B cell (primary cell): ENCODE measurements around the gene PLEKHA5. TPM values are rescaled to one million over a fixed set of nuclear protein-coding genes. Genes with fewer than 3 reads are reported as not detected.

Experiments used
- ATAC-seq: fragments of 200-7000 bp; cut with Tn5 transposase; one replicate; pipeline ENCODE4 v1.10.0; 2021; ENCODE audit warnings: low read depth, mild to moderate bottlenecking, moderate number of reproducible peaks, moderate library complexity
- CTCF ChIA-PET: fragments of 350-600 bp; sonication (Branson Sonifier 250); formaldehyde crosslinking; loops from one replicate; lab custom pipeline; 2021; ENCODE audit warnings: antibody characterized with exemption, inconsistent platforms; lab: Charles Lee
- POLR2A ChIA-PET: fragments of 350-600 bp; sonication (Branson Sonifier 250); formaldehyde crosslinking; loops from one replicate; lab custom pipeline; 2021; ENCODE audit warnings: antibody characterized with exemption; lab: Charles Lee
- DNase-seq: peaks from one replicate; pipeline ENCODE4 v3.0.0; 2013
- H2AFZ ChIP-seq: 2 replicates; pipeline ENCODE4 v1.6.1; 2012; ENCODE audit warnings: mild to moderate bottlenecking, low read depth, low read length; ENCODE audit not compliant: insufficient read depth, poor library complexity, severe bottlenecking
- H3K27ac ChIP-seq, 2 donors: 1 replicate in 1 of 2; 2 replicates in 1 of 2; pipeline ENCODE4 v1.5.1; 2012 to 2013; ENCODE audit warnings: low read length in 2 of 2, mild to moderate bottlenecking in 2 of 2, moderate library complexity in 1 of 2
- H3K27me3 ChIP-seq, 4 experiments: fragments of 200-600 bp in 1 of 4; sonication (generic) in 1 of 4; replicated peaks in 1 of 4; 1 replicate in 2 of 4; 2 replicates in 2 of 4; pipeline versions ENCODE4 v1.6.1 to v1.7.0; 2013 to 2016; ENCODE audit warnings: low read length in 3 of 4, mild to moderate bottlenecking in 2 of 4, mixed read lengths in 1 of 4, moderate library complexity in 1 of 4; ENCODE audit not compliant: insufficient read depth in 4 of 4, control insufficient read depth in 3 of 4; ENCODE audit errors: control extremely low read depth in 1 of 4
- H3K36me3 ChIP-seq, 2 experiments: replicated peaks in 1 of 2; 1 replicate in 1 of 2; 2 replicates in 1 of 2; pipeline versions ENCODE4 v1.6.1 to v1.7.1; 2013; ENCODE audit warnings: low read length in 1 of 2; ENCODE audit not compliant: insufficient read depth in 2 of 2, control insufficient read depth in 1 of 2; ENCODE audit errors: control extremely low read depth in 1 of 2, extremely low read depth in 1 of 2
- H3K4me1 ChIP-seq, 2 donors: fragments of 200-600 bp in 1 of 2; sonication (generic) in 1 of 2; 1 replicate in 1 of 2; 2 replicates in 1 of 2; pipeline versions ENCODE4 v1.5.1 to v1.6.1; 2013 to 2017; ENCODE audit warnings: low read length in 2 of 2; ENCODE audit not compliant: control insufficient read depth in 2 of 2, insufficient read depth in 2 of 2
- H3K4me2 ChIP-seq: replicated peaks from 2 replicates; pipeline ENCODE3; 2012; ENCODE audit warnings: mild to moderate bottlenecking, low read depth, low read length; ENCODE audit not compliant: poor library complexity, severe bottlenecking
- H3K4me3 ChIP-seq, 5 experiments: fragments of 200-600 bp in 1 of 5; sonication (generic) in 1 of 5; 1 replicate in 3 of 5; 2 replicates in 2 of 5; pipeline versions ENCODE4 v1.5.1 to v1.7.0; 2011 to 2016; ENCODE audit warnings: low read length in 4 of 5, mild to moderate bottlenecking in 4 of 5, low read depth in 2 of 5, control low read depth in 1 of 5, moderate library complexity in 1 of 5; ENCODE audit not compliant: insufficient read depth in 1 of 5; ENCODE audit errors: control extremely low read depth in 1 of 5, extremely low read depth in 1 of 5
- H3K79me2 ChIP-seq: fragments of 200-600 bp; sonication (generic); one replicate; pipeline ENCODE4 v1.6.0; 2016; ENCODE audit warnings: low read length; ENCODE audit not compliant: control insufficient read depth, insufficient read depth
- H3K9ac ChIP-seq: fragments of 200-600 bp; sonication (generic); 2 replicates; pipeline ENCODE4 v1.6.1; 2017; ENCODE audit warnings: mild to moderate bottlenecking, low read length, moderate library complexity
- H3K9me3 ChIP-seq, 3 donors: one replicate each; pipeline versions ENCODE4 v1.6.1 to v1.7.1; 2013; ENCODE audit warnings: low read length in 2 of 3; ENCODE audit not compliant: control insufficient read depth in 2 of 3, insufficient read depth in 1 of 3; ENCODE audit errors: control extremely low read depth in 1 of 3
- H4K20me1 ChIP-seq: 2 replicates; pipeline ENCODE4 v1.6.0; 2012; ENCODE audit warnings: mild to moderate bottlenecking, low read length; ENCODE audit not compliant: insufficient read depth, control insufficient read depth, poor library complexity, severe bottlenecking
- H3K27ac Mint-ChIP-seq: one replicate; pipeline ENCODE4 v1.8.0; 2021; ENCODE audit warnings: mixed read lengths
- H3K27me3 Mint-ChIP-seq: one replicate; pipeline ENCODE4 v1.8.0; 2021; ENCODE audit warnings: mixed read lengths
- H3K4me1 Mint-ChIP-seq: one replicate; pipeline ENCODE4 v1.8.0; 2021; ENCODE audit warnings: mixed read lengths
- H3K4me3 Mint-ChIP-seq: one replicate; pipeline ENCODE4 v1.8.0; 2021; ENCODE audit warnings: mixed read lengths
- H3K9me3 Mint-ChIP-seq: one replicate; pipeline ENCODE4 v1.8.0; 2022; ENCODE audit warnings: mixed read lengths; ENCODE audit not compliant: insufficient read depth
- CTCF ChIP-seq: fragments of 200-600 bp; IDR thresholded peaks from one replicate; pipeline ENCODE4 v1.8.0; 2022; ENCODE audit warnings: antibody characterized with exemption, mild to moderate bottlenecking
- EZH2 ChIP-seq: IDR thresholded peaks from 2 replicates; pipeline ENCODE4 v1.6.1; 2012; ENCODE audit warnings: borderline replicate concordance, low read depth, mild to moderate bottlenecking, moderate library complexity, low read length; ENCODE audit not compliant: insufficient read depth, poor library complexity, severe bottlenecking
- WGBS: methylation state at CpG from one replicate; pipeline ENCODE4 v1.1.5; 2013; ENCODE audit warnings: missing lambda C conversion rate; ENCODE audit not compliant: insufficient coverage; 5-methylcytosine and 5-hydroxymethylcytosine counted together
- intact Hi-C: fragments of 100-400 bp; cut with micrococcal nuclease; formaldehyde crosslinking; loops from one replicate; pipeline ENCODE4 v1.10.0; 2022
- polyA plus RNA-seq: library from polyadenylated mRNA; depleted of rRNA; stranded (reverse); fragments of >200 nt; gene quantifications from 2 replicates; pipeline ENCODE4 v1.2.3, GENCODE V29; 2012
- total RNA-seq, 2 donors: library from RNA; stranded (reverse); fragments of 120-200 nt in 1 of 2; gene quantifications; 1 replicate in 1 of 2; 2 replicates in 1 of 2; pipeline versions ENCODE4 v1.2.3 to v1.2.4, GENCODE V29; 2013 to 2022

PLEKHA5 gene
- total and polyA plus RNA-seq, 2 donors (not counting 1 experiment from before 2014, with no cell fraction given), result 0.03 to 0.22 TPM

- no peak overlapping the region for H3K27ac ChIP-seq
- Mint-ChIP-seq H3K4me3 (no peak overlapping the region), H3K9me3 (no peaks in the 10 kb centered on the region), H3K27me3 (no peaks in the 10 kb centered on the region), H3K4me1 (no peaks in the 10 kb centered on the region), H3K27ac (no peak overlapping the region)
- H3K4me3 ChIP-seq, result no peak overlapping the region
- H3K27me3 ChIP-seq, result no peaks in the 10 kb centered on the region
- H3K9ac ChIP-seq, result no peak overlapping the region
- ChIA-PET CTCF (no interaction called here), POLR2A (no interaction called here)
- H3K79me2 ChIP-seq, result no peaks in the 10 kb centered on the region
- DNase-seq (no peak), ATAC-seq (no peak)
- intact Hi-C loops, result no loop called here
- H3K36me3 ChIP-seq, result no peaks in the 10 kb centered on the region
- H4K20me1 ChIP-seq, result no peaks in the 10 kb centered on the region
- H3K4me2 ChIP-seq, result no peak overlapping the region
- H3K9me3 ChIP-seq, result no peaks in the 10 kb centered on the region
- WGBS, result 95% methylated on average over 6 of the region's 6 CpGs
- no peaks in the 10 kb centered on the region for H3K4me1 ChIP-seq
- no peak overlapping the region for H2AFZ ChIP-seq
- TF ChIP-seq CTCF (no peak), EZH2 (no peak)
These were observed 14.8 kb downstream of the PLEKHA5 start for GRCh38 chr12:19144287-19144686.

- Mint-ChIP-seq H3K4me1 (no peaks in the 10 kb centered on the region), H3K27me3 (no peaks in the 10 kb centered on the region), H3K4me3 (no peak overlapping the region), H3K9me3 (no peaks in the 10 kb centered on the region), H3K27ac (no peak overlapping the region)
- Histone ChIP-seq H3K27me3 (no peaks in the 10 kb centered on the region), H4K20me1 (no peaks in the 10 kb centered on the region), H3K9ac (no peak overlapping the region), H3K27ac (no peak overlapping the region), H3K4me2 (no peak overlapping the region), H2AFZ (no peak overlapping the region), H3K9me3 (no peaks in the 10 kb centered on the region), H3K36me3 (no peaks in the 10 kb centered on the region), H3K4me1 (no peaks in the 10 kb centered on the region), H3K79me2 (no peaks in the 10 kb centered on the region), H3K4me3 (no peak overlapping the region)
- intact Hi-C loops, result no loop called here
- ATAC-seq, result no peak
- no CpG with 5 or more reads among the region's 2 CpGs for WGBS
- CTCF ChIA-PET, result no interaction called here
- POLR2A ChIA-PET, result no interaction called here
- TF ChIP-seq EZH2 (no peak), CTCF (no peak)
- no peak for DNase-seq
These were observed 15.5 kb downstream of the PLEKHA5 start for GRCh38 chr12:19144985-19145384.
